NCI-H2081 (cell line): Measurements from ENCODE around the gene MKLN1.

Experiments
- DNase-seq, 2 experiments: peaks; one replicate each; lab custom pipeline; 2025; lab: John Stamatoyannopoulos, UW

Gene MKLN1

GRCh38 chr7:131354390-131354789 is 26.7 kb downstream of the MKLN1 start:
- DNase-seq = no peak

GRCh38 chr7:131355917-131356777 is 28.5 kb downstream of the MKLN1 start:
- DNase-seq = no peak

GRCh38 chr7:131357282-131357880 is 29.7 kb downstream of the MKLN1 start:
- no peak for DNase-seq

- no peak for DNase-seq
Observed at GRCh38 chr7:131358636-131359035, 31.0 kb downstream of the MKLN1 start.

- DNase-seq = no peak
Observed at GRCh38 chr7:131359136-131359776, 31.6 kb downstream of the MKLN1 start.

GRCh38 chr7:131363719-131364118 is 36.0 kb downstream of the MKLN1 start:
- DNase-seq = peak in 1 of 2 experiments; percentile 19

- no peak for DNase-seq
Observed at GRCh38 chr7:131364767-131365344, 37.2 kb downstream of the MKLN1 start.

- no peak for DNase-seq
Observed at GRCh38 chr7:131365838-131366237, 38.2 kb downstream of the MKLN1 start.

GRCh38 chr7:131369354-131369753 is 41.7 kb downstream of the MKLN1 start:
- DNase-seq = no peak

GRCh38 chr7:131370523-131370968 is 42.9 kb downstream of the MKLN1 start:
- no peak for DNase-seq

- DNase-seq = no peak
Observed at GRCh38 chr7:131371411-131371810, 43.7 kb downstream of the MKLN1 start.

GRCh38 chr7:131372554-131372953 is 44.9 kb downstream of the MKLN1 start:
- no peak for DNase-seq

GRCh38 chr7:131374821-131375220 is 47.1 kb downstream of the MKLN1 start:
- DNase-seq = no peak

GRCh38 chr7:131381069-131381838 is 53.6 kb downstream of the MKLN1 start:
- DNase-seq = no peak

GRCh38 chr7:131383417-131384285 is 56.0 kb downstream of the MKLN1 start:
- no peak for DNase-seq

GRCh38 chr7:131384286-131384635 is 56.6 kb downstream of the MKLN1 start:
- no peak for DNase-seq

- DNase-seq = no peak
Observed at GRCh38 chr7:131385039-131385605, 57.4 kb downstream of the MKLN1 start.

GRCh38 chr7:131388126-131388525 is 60.5 kb downstream of the MKLN1 start:
- no peak for DNase-seq

- no peak for DNase-seq
Observed at GRCh38 chr7:131390275-131390674, 62.6 kb downstream of the MKLN1 start.

GRCh38 chr7:131391145-131391544 is 63.5 kb downstream of the MKLN1 start:
- no peak for DNase-seq
